ENCODE data around the gene FLAD1.

Gene FLAD1

GRCh38 chr1:154952664-154953063, 30.5 kb upstream of the FLAD1 start:
- no peak for DNase-seq (ENCODE audit: low read depth)

DNA sequence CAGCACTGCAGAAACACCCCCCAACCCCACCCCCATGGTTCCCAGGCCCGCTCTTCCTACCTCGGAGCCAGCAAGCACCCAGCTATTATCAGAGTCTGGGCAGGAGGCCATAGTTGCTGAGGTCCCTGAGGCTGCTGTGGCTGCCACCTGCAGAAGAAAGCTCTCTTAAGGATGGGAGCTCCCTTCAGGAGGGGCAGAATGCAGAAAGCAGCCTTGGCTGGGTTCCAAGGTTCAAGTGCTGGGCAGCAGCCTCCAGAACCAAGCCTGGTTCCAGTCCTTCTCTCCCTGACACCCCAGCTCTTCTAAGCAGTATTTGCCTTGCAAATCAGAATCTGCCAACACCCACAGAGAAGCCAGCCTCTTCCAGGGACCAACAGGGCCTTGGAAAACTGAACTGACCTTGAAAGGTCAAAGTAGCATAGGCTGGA, 29.5 kb upstream of the FLAD1 start:
- DNase-seq (ENCODE audit: low read depth), result no peak

GRCh38 chr1:154954541-154954940, 28.6 kb upstream of the FLAD1 start:
- DNase-seq (ENCODE audit: low read depth), result no peak

GRCh38 chr1:154955039-154955717, 28.0 kb upstream of the FLAD1 start:
- DNase-seq (ENCODE audit: low read depth), result peak; percentile 98

- DNase-seq (ENCODE audit: low read depth), result peak; percentile 73
Measured at GRCh38 chr1:154955718-154956543, 27.2 kb upstream of the FLAD1 start, which contains the start of gene PBXIP1. PBXIP1 (minus strand) TSS chr1:154956099; CDS start chr1:154953721, 2,378 bp downstream.

DNA sequence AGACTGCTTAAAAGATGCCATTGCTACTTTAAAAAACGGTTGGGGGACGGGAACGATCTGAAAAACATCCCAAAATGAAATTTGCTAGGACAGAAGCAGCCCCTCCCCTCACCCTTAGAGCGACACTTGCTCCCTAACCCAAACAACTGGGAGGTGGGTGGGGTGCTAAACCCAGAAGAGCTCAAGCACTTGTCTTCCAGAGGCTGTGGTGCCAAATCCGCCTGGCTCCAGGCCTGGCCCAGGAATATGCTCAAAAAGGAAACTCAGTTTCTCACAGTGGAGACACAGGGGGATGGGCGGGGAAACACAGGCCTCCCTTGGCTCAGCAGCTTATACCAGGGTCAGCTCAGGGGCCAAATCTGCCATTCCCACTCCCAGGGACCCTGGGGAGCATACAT, 26.6 kb upstream of the FLAD1 start:
- no peak for DNase-seq (ENCODE audit: low read depth)

GRCh38 chr1:154957091-154957657, 26.0 kb upstream of the FLAD1 start:
- no peak for DNase-seq (ENCODE audit: low read depth)

GRCh38 chr1:154958036-154958435, 25.1 kb upstream of the FLAD1 start:
- no peak for DNase-seq (ENCODE audit: low read depth)

GRCh38 chr1:154958681-154959425, 24.3 kb upstream of the FLAD1 start:
- DNase-seq (ENCODE audit: low read depth), result no peak

DNA sequence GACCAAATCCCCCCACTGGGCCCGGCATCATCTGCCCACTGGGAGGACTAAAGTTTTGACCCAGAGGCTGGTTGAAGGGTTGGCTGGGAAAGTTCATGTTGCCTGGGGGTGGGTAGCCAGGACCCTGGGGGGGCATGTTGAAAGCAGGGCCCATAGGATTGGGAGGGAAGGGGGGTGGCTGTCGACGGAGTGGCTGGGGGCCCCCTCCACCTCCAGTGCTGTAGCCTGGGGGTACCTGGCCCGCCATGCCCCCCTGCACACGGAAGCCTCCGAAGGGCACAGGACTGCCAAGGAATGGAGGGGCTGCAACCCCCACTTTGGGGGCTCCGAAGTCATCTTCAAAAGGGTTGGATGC, 23.7 kb upstream of the FLAD1 start:
- no peak for DNase-seq (ENCODE audit: low read depth)

DNA sequence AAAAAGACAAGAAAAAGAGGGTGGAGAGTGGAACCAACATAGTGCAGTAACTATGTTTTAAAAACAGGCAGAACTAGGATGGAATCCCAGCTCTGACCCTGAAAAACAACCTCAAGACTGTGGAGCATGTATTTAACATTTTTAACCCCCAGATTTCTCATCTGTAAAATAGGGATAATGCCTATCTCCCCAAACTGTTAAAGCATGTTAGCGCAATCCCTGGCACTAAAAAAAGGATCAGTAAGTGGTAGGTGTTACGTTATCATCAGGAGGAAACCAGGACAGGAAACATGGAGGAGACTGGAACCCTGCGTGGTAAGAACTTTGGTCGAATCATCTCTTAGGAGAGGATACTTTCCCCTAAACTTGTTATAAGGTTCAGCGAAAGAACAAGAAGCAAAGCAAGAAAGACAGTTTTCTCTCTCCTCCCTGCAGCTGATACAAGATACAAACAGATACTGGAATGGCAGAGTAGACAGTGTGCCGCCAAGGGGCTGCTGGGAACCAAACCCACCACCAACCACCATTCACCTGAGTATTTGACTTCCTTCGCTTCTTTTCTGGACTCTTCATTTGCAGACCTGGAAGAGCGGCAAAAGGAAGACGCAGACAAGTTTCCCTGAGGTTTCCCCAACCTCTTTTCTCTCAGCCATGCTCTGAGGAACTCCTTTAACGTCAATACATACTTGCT, 22.6 kb upstream of the FLAD1 start:
- DNase-seq (ENCODE audit: low read depth), result no peak

DNA sequence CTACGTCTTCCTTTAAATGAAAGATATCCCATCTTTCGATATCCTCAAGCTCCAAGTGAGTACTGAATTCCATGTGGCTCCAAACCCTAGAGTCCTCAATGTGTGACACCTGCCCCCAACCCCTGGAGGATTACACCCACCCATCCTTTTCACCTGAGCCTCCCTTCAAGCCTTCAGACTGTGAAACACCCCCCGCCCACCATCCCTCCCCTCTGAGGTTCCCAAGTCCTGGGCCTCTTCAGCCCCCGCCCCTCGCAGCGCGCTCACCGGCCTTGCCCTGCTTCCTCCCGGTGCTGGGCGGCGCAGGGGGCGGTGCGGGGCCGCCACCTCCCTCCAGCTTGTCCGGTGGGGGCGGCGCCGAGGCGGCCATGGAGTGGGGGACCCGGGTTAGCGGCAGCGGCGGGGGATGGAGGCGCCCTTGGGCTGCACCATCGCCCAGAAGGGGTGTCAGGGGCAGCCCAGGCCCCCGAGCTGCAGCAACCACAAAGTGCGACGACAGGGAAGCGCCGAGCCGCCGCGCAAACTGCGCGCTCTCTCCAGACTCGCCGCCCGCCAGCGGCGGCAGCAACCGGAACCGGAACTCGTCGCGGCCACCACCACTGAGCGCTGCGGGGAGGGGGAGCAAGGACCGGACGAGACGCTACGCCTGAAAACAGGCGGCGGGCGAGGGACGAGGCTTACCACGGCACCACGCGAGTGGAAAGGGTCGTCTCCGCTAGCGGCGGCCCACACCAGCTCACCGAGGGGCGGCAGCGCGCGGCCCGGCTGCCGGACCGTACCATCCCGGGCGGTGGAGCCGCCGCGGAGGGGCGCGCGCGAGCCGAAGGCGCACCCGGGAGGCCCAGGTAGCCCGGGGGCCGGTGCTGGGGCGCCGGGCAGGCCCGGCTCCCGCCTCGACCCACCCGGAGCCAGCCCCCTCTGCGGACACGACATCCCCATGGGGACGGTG, 21.7 kb upstream of the FLAD1 start, which contains the start of gene PYGO2:
Gene PYGO2, minus strand, starts transcription at position 576 of the 949 bp plus-strand sequence. Its CDS starts 206 bp downstream, at position 370.
- DNase-seq (ENCODE audit: low read depth), result peak; percentile 80

DNA sequence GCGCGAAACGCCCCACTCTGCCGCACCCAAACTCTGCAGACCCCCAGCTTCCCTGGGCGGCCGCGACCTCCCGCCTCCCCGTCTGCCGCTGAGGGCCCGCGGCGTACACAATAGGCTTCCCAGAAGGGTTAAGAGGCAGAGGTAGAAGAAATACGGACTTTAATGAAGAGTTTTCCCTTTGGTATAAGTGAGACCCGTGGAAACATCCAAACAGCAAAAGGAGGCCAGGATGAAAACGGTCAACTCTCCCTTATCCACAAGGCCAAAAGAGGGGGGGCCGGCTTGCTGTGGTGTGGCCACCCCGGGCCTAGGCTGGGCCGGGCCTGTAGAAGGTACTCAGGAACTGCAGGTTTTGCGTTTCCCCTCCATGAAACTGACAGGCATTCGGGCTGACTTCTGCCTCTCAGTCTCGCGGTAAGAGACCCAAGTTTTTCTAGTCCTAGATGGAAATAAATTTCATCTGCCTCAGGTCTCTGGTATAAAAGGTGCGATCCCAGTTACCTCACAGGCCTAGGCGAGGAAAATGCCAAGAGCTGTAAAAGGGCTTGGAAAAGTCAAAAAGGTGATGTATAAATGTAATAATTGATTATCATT, 20.9 kb upstream of the FLAD1 start:
- DNase-seq (ENCODE audit: low read depth), result no peak

GRCh38 chr1:154962795-154963330, 20.3 kb upstream of the FLAD1 start:
- DNase-seq (ENCODE audit: low read depth), result no peak

DNA sequence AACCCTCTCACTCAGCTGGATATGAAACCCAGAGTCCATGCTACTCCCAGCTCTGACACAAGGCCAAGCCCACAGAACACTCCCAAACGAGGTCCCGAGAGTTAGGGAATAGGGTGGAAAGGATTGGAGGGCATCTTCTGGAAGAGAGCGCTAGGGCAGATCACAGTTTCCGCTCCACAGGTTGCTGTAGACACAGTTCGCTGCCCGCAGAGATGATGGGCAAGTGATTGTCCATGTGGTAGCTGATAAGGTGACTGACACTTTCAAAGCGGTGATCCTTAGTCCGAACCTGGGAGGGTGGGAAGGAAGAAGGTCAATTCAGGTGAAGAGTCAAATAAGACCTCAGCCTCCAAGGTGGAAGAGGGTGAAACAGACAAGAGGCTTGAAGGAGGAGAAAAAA, 19.5 kb upstream of the FLAD1 start:
- no peak for DNase-seq (ENCODE audit: low read depth)

- DNase-seq (ENCODE audit: low read depth), result no peak
Measured at GRCh38 chr1:154964359-154964758, 18.8 kb upstream of the FLAD1 start.

DNA sequence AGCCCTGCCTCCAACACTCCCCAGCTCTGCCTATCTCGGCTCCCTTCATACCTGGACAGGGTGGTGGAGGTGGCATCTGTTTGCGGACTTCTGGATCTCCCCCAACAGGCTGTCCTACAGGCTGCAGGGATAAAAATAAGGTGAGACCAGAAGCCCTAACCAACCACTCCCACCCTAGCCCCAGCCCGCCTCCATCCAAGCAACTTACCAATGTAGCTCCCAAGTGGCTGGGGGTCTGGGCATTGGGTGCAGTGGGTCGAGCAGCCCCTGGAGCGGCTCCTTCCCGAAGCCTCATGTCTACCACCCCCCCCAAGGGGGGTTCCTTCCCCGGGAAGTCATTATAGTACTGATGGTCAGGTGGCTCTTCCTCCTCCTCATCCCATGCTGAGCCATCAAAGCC, 17.0 kb upstream of the FLAD1 start:
- DNase-seq (ENCODE audit: low read depth), result no peak

GRCh38 chr1:154967331-154967950, 15.7 kb upstream of the FLAD1 start:
- DNase-seq (ENCODE audit: low read depth), result no peak

- no peak for DNase-seq (ENCODE audit: low read depth)
Measured at GRCh38 chr1:154968731-154969130, 14.4 kb upstream of the FLAD1 start.
